Measurements from ENCODE around the gene CIAO3. TPM values are rescaled to one million over a fixed set of nuclear protein-coding genes. Genes with fewer than 3 reads are reported as not detected.

CIAO3 gene
- total RNA-seq, 1 donor from 2014 or later = 43.1 TPM

GRCh38 chr16:770411-770810 is 29.6 kb upstream of the CIAO3 start:
- H3K27ac Mint-ChIP-seq = no peak overlapping the region
- intact Hi-C loops (cut with micrococcal nuclease) = no loop called here
- TF ChIP-seq CTCF (IDR thresholded peaks at IDR 0.05) = no peak
- ChIA-PET POLR2A (no interaction called here), CTCF (no interaction called here)
- no peaks in the 10 kb centered on the region for H3K27me3 Mint-ChIP-seq
- H3K4me3 Mint-ChIP-seq = no peak overlapping the region
- no peaks in the 10 kb centered on the region for H3K36me3 Mint-ChIP-seq (ENCODE audit: low read depth)
- no peak for ATAC-seq (ENCODE audit: low read depth)
- H3K4me1 Mint-ChIP-seq = no peaks in the 10 kb centered on the region
- H3K9me3 Mint-ChIP-seq = no peaks in the 10 kb centered on the region
- no peak for DNase-seq

- no peak for TF ChIP-seq CTCF (IDR thresholded peaks at IDR 0.05)
- POLR2A ChIA-PET = no interaction called here
- Mint-ChIP-seq H3K27ac (no peak overlapping the region), H3K36me3 (ENCODE audit: low read depth) (no peaks in the 10 kb centered on the region), H3K27me3 (no peaks in the 10 kb centered on the region), H3K9me3 (no peaks in the 10 kb centered on the region), H3K4me3 (no peak overlapping the region), H3K4me1 (no peaks in the 10 kb centered on the region)
- DNase-seq (no peak), ATAC-seq (ENCODE audit: low read depth) (no peak)
- intact Hi-C loops (cut with micrococcal nuclease) = no loop called here
- CTCF ChIA-PET = no interaction called here
Observed at GRCh38 chr16:769934-770333, 29.1 kb upstream of the CIAO3 start.

GRCh38 chr16:769184-769784 is 28.5 kb upstream of the CIAO3 start:
- Mint-ChIP-seq H3K9me3 (no peaks in the 10 kb centered on the region), H3K27ac (no peak overlapping the region), H3K36me3 (ENCODE audit: low read depth) (no peaks in the 10 kb centered on the region), H3K4me1 (no peaks in the 10 kb centered on the region), H3K4me3 (no peak overlapping the region), H3K27me3 (no peaks in the 10 kb centered on the region)
- TF ChIP-seq CTCF (IDR thresholded peaks at IDR 0.05) = no peak
- ChIA-PET CTCF (no interaction called here), POLR2A (no interaction called here)
- no peak for ATAC-seq (ENCODE audit: low read depth)
- no peak for DNase-seq
- intact Hi-C loops (cut with micrococcal nuclease) = no loop called here

GRCh38 chr16:768428-768827 is 27.6 kb upstream of the CIAO3 start:
- no peak for DNase-seq
- no peak for ATAC-seq (ENCODE audit: low read depth)
- no peak for TF ChIP-seq CTCF (IDR thresholded peaks at IDR 0.05)
- Mint-ChIP-seq H3K4me3 (no peak overlapping the region), H3K27me3 (no peaks in the 10 kb centered on the region), H3K4me1 (no peaks in the 10 kb centered on the region), H3K27ac (no peak overlapping the region), H3K36me3 (ENCODE audit: low read depth) (no peaks in the 10 kb centered on the region), H3K9me3 (no peaks in the 10 kb centered on the region)
- CTCF ChIA-PET = no interaction called here
- intact Hi-C loops (cut with micrococcal nuclease) = no loop called here
- POLR2A ChIA-PET = no interaction called here

GRCh38 chr16:767743-768235 is 27.0 kb upstream of the CIAO3 start:
- no peak for DNase-seq
- H3K4me3 Mint-ChIP-seq = no peak overlapping the region
- intact Hi-C loops (cut with micrococcal nuclease) = no loop called here
- H3K27me3 Mint-ChIP-seq = no peaks in the 10 kb centered on the region
- ChIA-PET POLR2A (no interaction called here), CTCF (no interaction called here)
- no peak for ATAC-seq (ENCODE audit: low read depth)
- no peak overlapping the region for H3K27ac Mint-ChIP-seq
- H3K9me3 Mint-ChIP-seq = no peaks in the 10 kb centered on the region
- no peaks in the 10 kb centered on the region for H3K36me3 Mint-ChIP-seq (ENCODE audit: low read depth)
- TF ChIP-seq CTCF (IDR thresholded peaks at IDR 0.05) = no peak
- H3K4me1 Mint-ChIP-seq = no peaks in the 10 kb centered on the region

Measured in activated B cell treated with CpG ODN at 0.5 μM for 24 hours (primary cell).